Loucy (cell line): ENCODE data around the gene CORO1C.
"Not testable (repeated sequence)": the region's sequence is repeated elsewhere in the genome, so short reads cannot be mapped to it uniquely, and the experiment has no call there.

ENCODE experiments used
- H2AFZ ChIP-seq: fragments of 200-600 bp; sonication (generic); 2 replicates; pipeline ENCODE4 v1.6.0; 2016; ENCODE audit warnings: antibody characterized with exemption, mild to moderate bottlenecking, low read length, moderate library complexity
- H3F3A ChIP-seq: fragments of 200-600 bp; 2 replicates; pipeline ENCODE4 v1.6.0; 2016; ENCODE audit warnings: antibody characterized with exemption, low read depth, mild to moderate bottlenecking
- H3K27me3 ChIP-seq: fragments of 200-600 bp; sonication (generic); 2 replicates; pipeline ENCODE4 v1.6.1; 2014; ENCODE audit warnings: low read length, mild to moderate bottlenecking; ENCODE audit not compliant: insufficient read depth, poor library complexity, severe bottlenecking
- H3K36me3 ChIP-seq: fragments of 200-600 bp; sonication (generic); 2 replicates; pipeline ENCODE4 v1.6.1; 2016; ENCODE audit warnings: low read length; ENCODE audit not compliant: insufficient read depth
- H3K4me1 ChIP-seq: fragments of 200-600 bp; sonication (generic); 2 replicates; pipeline ENCODE4 v1.5.1; 2014; ENCODE audit warnings: low read length, mild to moderate bottlenecking; ENCODE audit not compliant: insufficient read depth, poor library complexity, severe bottlenecking
- H3K4me2 ChIP-seq: fragments of 200-600 bp; sonication (generic); 2 replicates; pipeline ENCODE4 v1.6.0; 2014; ENCODE audit warnings: antibody characterized with exemption, low read length, low read depth, mild to moderate bottlenecking; ENCODE audit not compliant: poor library complexity, severe bottlenecking
- H3K4me3 ChIP-seq: fragments of 200-600 bp; sonication (generic); 2 replicates; pipeline ENCODE4 v1.5.1; 2014; ENCODE audit warnings: low read length, mild to moderate bottlenecking, mixed read lengths; ENCODE audit not compliant: poor library complexity, severe bottlenecking
- H3K79me2 ChIP-seq: fragments of 200-600 bp; sonication (generic); 2 replicates; pipeline ENCODE4 v1.6.1; 2014; ENCODE audit warnings: low read length; ENCODE audit not compliant: insufficient read depth
- H3K9ac ChIP-seq: fragments of 200-600 bp; sonication (generic); 2 replicates; pipeline ENCODE4 v1.6.0; 2014; ENCODE audit warnings: mild to moderate bottlenecking, low read depth, low read length, moderate library complexity; ENCODE audit not compliant: poor library complexity, severe bottlenecking
- H3K9me2 ChIP-seq: fragments of 200-600 bp; sonication (generic); replicated peaks from 2 replicates; pipeline ENCODE4 v1.6.1; 2016; ENCODE audit warnings: low read depth, low read length, mixed read lengths
- H3K9me3 ChIP-seq: fragments of 200-600 bp; sonication (generic); 2 replicates; pipeline ENCODE4 v1.6.1; 2014; ENCODE audit warnings: mild to moderate bottlenecking, antibody characterized with exemption, low read length, low read depth; ENCODE audit not compliant: insufficient read depth
- H4K20me1 ChIP-seq: fragments of 200-600 bp; sonication (generic); 2 replicates; pipeline ENCODE4 v1.6.0; 2014; ENCODE audit warnings: antibody characterized with exemption, low read length, mild to moderate bottlenecking; ENCODE audit not compliant: insufficient read depth, poor library complexity, severe bottlenecking
- CTCF ChIP-seq: fragments of 200-600 bp; sonication (generic); conservative IDR thresholded peaks from 2 replicates; pipeline ENCODE4 v1.5.1; 2014; ENCODE audit warnings: mild to moderate bottlenecking, antibody characterized with exemption, low read length
- EZH2phosphoT487 ChIP-seq: fragments of 200-600 bp; IDR thresholded peaks from 2 replicates; pipeline ENCODE4 v1.6.1; 2018; ENCODE audit warnings: antibody characterized with exemption, mild to moderate bottlenecking, moderate library complexity, borderline replicate concordance

The CORO1C gene

DNA sequence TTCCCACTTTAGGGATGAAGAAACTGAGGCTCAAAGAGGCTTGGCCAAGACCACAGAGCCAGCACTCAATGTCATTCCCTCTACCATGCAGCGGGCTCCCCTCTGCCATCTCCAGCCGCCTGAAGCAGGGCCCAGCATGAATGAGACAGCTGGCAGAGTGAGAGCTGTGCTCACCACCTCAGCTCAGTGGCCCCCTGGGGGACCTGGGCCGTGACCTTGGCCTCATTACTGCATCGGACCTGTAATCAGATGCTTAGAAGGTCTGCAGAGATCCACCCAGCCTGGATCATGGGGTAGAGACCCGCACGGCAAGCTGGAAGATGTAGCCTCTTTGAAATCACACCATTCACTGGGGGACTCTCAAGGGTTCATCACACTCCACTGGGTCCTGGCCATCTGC is 22.7 kb upstream of the CORO1C start:
- Histone ChIP-seq H3K4me1 (no peaks in the 10 kb centered on the region), H3K36me3 (no peaks in the 10 kb centered on the region), H2AFZ (no peak overlapping the region), H3K9ac (no peak overlapping the region), H3K4me2 (no peak overlapping the region), H3K9me2 (no peaks in the 10 kb centered on the region), H3K9me3 (no peaks in the 10 kb centered on the region), H4K20me1 (no peaks in the 10 kb centered on the region), H3F3A (no peaks in the 10 kb centered on the region), H3K79me2 (no peaks in the 10 kb centered on the region), H3K27me3 (no peaks in the 10 kb centered on the region), H3K4me3 (no peak overlapping the region)
- TF ChIP-seq CTCF (no peak), EZH2phosphoT487 (no peak)

- Histone ChIP-seq H3K9me3 (no peaks in the 10 kb centered on the region), H3K9me2 (no peaks in the 10 kb centered on the region), H3K79me2 (no peaks in the 10 kb centered on the region), H3K27me3 (no peaks in the 10 kb centered on the region), H3F3A (no peaks in the 10 kb centered on the region), H3K4me1 (no peaks in the 10 kb centered on the region), H2AFZ (no peak overlapping the region), H3K36me3 (no peaks in the 10 kb centered on the region), H4K20me1 (no peaks in the 10 kb centered on the region), H3K4me3 (no peak overlapping the region), H3K4me2 (no peak overlapping the region), H3K9ac (no peak overlapping the region)
- no peak for TF ChIP-seq EZH2phosphoT487
- no peak for TF ChIP-seq CTCF
Measured at GRCh38 chr12:108752387-108752786, 21.1 kb upstream of the CORO1C start.

- Histone ChIP-seq H3K4me3 (no peak overlapping the region), H3K9me3 (no peaks in the 10 kb centered on the region), H3K4me1 (no peaks in the 10 kb centered on the region), H3K9me2 (no peaks in the 10 kb centered on the region), H3K4me2 (no peak overlapping the region), H3K9ac (no peak overlapping the region), H3K27me3 (no peaks in the 10 kb centered on the region), H3K36me3 (no peaks in the 10 kb centered on the region), H3K79me2 (no peaks in the 10 kb centered on the region), H4K20me1 (no peaks in the 10 kb centered on the region), H3F3A (no peaks in the 10 kb centered on the region), H2AFZ (no peak overlapping the region)
- TF ChIP-seq CTCF (no peak), EZH2phosphoT487 (no peak)
Measured at GRCh38 chr12:108751821-108752220, 20.5 kb upstream of the CORO1C start.

GRCh38 chr12:108751003-108751402 is 19.7 kb upstream of the CORO1C start:
- not testable (repeated sequence) for H3K27me3 ChIP-seq, H2AFZ ChIP-seq, H3K9me2 ChIP-seq, H3K4me2 ChIP-seq, H3K4me1 ChIP-seq, H3F3A ChIP-seq, H4K20me1 ChIP-seq, H3K4me3 ChIP-seq, H3K9me3 ChIP-seq, H3K79me2 ChIP-seq, H3K36me3 ChIP-seq, H3K9ac ChIP-seq
